BE2C (cell line): ENCODE measurements around the gene HELZ2.

Experiments
- DNase-seq: peaks from one replicate; pipeline ENCODE4 v3.0.0-alpha.2; 2020
- H3K27me3 ChIP-seq: fragments of 250-450 bp; sonication (Bioruptor Pico); 2 replicates; pipeline ENCODE4 v1.5.1; 2020; ENCODE audit warnings: mild to moderate bottlenecking
- H3K36me3 ChIP-seq: fragments of 250-450 bp; sonication (Bioruptor Pico); 2 replicates; pipeline ENCODE4 v1.5.1; 2020; ENCODE audit warnings: mild to moderate bottlenecking
- H3K4me1 ChIP-seq: fragments of 250-450 bp; sonication (Bioruptor Pico); 2 replicates; pipeline ENCODE4 v1.5.1; 2020
- H3K4me3 ChIP-seq: 2 replicates; pipeline ENCODE4 v1.5.1; 2011; ENCODE audit warnings: low read depth, low read length
- H3K9me3 ChIP-seq: fragments of 250-450 bp; sonication (Bioruptor Pico); 2 replicates; pipeline ENCODE4 v1.5.1; 2020
- TF ChIP-seq, protein P1 (sequence below): IDR thresholded peaks from 2 replicates; pipeline ENCODE4 v1.5.1; 2012; ENCODE audit warnings: mild to moderate bottlenecking, low read depth, low read length

Gene HELZ2

DNA sequence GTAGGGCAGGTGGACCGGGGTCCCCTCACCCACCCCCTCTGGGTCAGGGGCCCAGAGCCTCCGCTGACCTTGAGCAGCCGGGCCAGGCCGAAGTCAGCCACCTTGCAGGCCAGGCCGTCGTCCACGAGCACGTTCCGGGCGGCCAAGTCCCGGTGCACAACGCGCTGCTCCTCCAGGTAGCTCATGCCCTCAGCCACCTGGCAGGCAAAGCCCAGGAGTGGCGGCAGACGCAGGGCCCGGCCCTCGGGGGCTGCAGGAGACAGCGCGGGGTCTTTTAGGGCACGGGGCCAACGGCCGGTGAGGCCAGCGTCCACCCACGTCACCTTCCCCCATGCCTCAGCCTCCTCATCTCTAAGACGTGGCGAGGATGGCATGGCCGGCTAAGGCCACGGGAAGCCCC, 32.7 kb downstream of the HELZ2 start:
- TF ChIP-seq, protein P1, sequence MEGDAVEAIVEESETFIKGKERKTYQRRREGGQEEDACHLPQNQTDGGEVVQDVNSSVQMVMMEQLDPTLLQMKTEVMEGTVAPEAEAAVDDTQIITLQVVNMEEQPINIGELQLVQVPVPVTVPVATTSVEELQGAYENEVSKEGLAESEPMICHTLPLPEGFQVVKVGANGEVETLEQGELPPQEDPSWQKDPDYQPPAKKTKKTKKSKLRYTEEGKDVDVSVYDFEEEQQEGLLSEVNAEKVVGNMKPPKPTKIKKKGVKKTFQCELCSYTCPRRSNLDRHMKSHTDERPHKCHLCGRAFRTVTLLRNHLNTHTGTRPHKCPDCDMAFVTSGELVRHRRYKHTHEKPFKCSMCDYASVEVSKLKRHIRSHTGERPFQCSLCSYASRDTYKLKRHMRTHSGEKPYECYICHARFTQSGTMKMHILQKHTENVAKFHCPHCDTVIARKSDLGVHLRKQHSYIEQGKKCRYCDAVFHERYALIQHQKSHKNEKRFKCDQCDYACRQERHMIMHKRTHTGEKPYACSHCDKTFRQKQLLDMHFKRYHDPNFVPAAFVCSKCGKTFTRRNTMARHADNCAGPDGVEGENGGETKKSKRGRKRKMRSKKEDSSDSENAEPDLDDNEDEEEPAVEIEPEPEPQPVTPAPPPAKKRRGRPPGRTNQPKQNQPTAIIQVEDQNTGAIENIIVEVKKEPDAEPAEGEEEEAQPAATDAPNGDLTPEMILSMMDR, result no peak
- H3K4me3 ChIP-seq, result no peak overlapping the region
- H3K9me3 ChIP-seq, result no peaks in the 10 kb centered on the region
- no peaks in the 10 kb centered on the region for H3K27me3 ChIP-seq
- DNase-seq, result no peak
- no peaks in the 10 kb centered on the region for H3K36me3 ChIP-seq
- peaks cover 14% of the 10 kb centered on the region for H3K4me1 ChIP-seq

GRCh38 chr20:63540417-63541186, 33.4 kb downstream of the HELZ2 start:
- TF ChIP-seq, protein P1, result no peak

GRCh38 chr20:63539441-63540370, 34.3 kb downstream of the HELZ2 start:
- no peak overlapping the region for H3K4me3 ChIP-seq

More at GRCh38 chr20:63540417-63541186, 33.4 kb downstream of the HELZ2 start:
- H3K9me3 ChIP-seq, result no peaks in the 10 kb centered on the region
- no peak overlapping the region for H3K4me3 ChIP-seq
- no peaks in the 10 kb centered on the region for H3K27me3 ChIP-seq
- peak; percentile 75 for DNase-seq
- H3K36me3 ChIP-seq, result no peaks in the 10 kb centered on the region
- H3K4me1 ChIP-seq, result peaks cover 14% of the 10 kb centered on the region

GRCh38 chr20:63539092-63539430, 35.0 kb downstream of the HELZ2 start:
- TF ChIP-seq, protein P1, result no peak
- Histone ChIP-seq H3K27me3 (no peaks in the 10 kb centered on the region), H3K4me1 (peaks cover 14% of the 10 kb centered on the region), H3K36me3 (no peaks in the 10 kb centered on the region), H3K4me3 (no peak overlapping the region), H3K9me3 (no peaks in the 10 kb centered on the region)
- no peak for DNase-seq

More at GRCh38 chr20:63539441-63540370, 34.3 kb downstream of the HELZ2 start:
- peaks cover 14% of the 10 kb centered on the region for H3K4me1 ChIP-seq
- H3K36me3 ChIP-seq, result no peaks in the 10 kb centered on the region
- H3K27me3 ChIP-seq, result no peaks in the 10 kb centered on the region
- DNase-seq, result no peak
- no peaks in the 10 kb centered on the region for H3K9me3 ChIP-seq
- TF ChIP-seq, protein P1, result no peak

DNA sequence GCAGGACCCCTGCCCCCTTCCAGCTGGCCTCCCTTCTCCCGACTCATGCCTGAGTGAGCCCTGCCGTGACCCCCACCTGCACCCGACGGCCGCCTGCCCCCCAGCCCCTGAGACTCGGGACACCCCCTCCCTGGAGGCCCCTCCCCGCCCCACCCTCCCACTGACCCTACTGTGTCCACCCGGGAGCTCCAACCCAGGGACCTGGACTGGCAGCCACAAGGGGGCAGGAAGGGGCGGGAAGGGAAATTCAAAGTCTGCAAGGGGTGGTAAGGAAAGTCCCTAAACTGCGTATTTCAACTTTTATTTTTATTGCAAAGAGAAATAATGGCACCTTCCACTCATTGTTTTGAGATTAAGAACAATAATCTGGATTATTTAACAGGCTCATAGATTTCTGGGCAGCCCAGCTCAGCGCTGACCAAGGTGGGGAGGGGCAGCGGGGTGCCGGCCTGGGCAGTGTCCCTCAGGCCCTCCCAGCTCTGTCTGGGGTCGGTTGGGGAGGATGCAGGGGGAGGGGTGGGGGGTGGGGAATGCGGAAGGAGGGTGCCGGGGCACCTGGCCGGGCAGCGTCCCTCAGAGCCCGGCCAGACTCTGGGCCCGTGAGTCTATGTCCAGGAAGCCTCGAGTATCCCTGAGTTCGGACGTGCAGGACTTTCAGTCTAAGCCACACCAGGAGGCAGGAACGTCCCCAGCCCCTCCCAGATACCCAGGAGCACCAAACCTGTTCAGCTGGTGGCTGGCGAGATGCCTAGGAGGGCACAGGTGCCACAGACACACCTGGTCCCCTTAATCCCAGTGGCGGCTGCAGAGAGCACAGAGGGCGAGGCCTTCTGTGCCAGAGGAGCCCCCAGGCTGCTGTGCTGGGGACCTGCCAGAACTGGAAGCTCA, 35.6 kb downstream of the HELZ2 start:
- peak overlapping the region; percentile 43 for H3K4me3 ChIP-seq
- no peak for DNase-seq
- no peaks in the 10 kb centered on the region for H3K27me3 ChIP-seq
- TF ChIP-seq, protein P1, result no peak
- peaks cover 14% of the 10 kb centered on the region for H3K4me1 ChIP-seq
- H3K9me3 ChIP-seq, result no peaks in the 10 kb centered on the region
- H3K36me3 ChIP-seq, result no peaks in the 10 kb centered on the region
